PC-3 (cell line): ENCODE results near the gene EIF4G3.

Source experiments
- CTCF ChIP-seq: fragments of 300-600 bp; sonication (generic); conservative IDR thresholded peaks from 2 replicates; pipeline ENCODE4 v1.5.1; 2017; ENCODE audit warnings: antibody characterized with exemption, low read depth, mild to moderate bottlenecking, low read length
- EZH2 ChIP-seq: fragments of 300-600 bp; sonication (generic); IDR thresholded peaks from one replicate; pipeline ENCODE4 v1.6.1; 2017; ENCODE audit warnings: antibody characterized with exemption, mild to moderate bottlenecking, low read length; ENCODE audit not compliant: unreplicated experiment

DNA sequence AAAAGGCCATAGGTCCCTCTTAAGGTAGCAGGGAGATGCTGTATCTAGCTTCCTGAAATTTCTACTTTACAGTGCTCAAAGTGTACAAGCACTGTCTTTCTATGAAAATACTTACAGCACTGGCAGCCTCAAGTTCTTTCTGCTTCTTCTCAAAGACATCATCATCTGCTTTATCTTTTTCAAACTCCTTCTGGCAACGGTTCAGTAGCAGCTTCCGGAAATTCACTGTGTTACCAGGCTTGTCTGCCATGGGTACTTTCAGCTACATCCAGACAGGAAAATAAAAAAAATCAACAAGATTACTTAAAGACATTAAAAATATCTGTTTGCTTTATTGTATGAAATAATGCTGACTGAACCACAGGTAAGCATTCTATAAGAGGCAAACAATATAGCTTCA, 311.7 kb downstream of the EIF4G3 start:
- TF ChIP-seq CTCF (no peak), EZH2 (no peak)
